K562 (cell line): ENCODE results near the gene MIDN. TPM values are rescaled to one million over a fixed set of nuclear protein-coding genes. Genes with fewer than 3 reads are reported as not detected.

Experiments
- ATAC-seq: fragments of 200-7000 bp; cut with Tn5 transposase; 3 replicates; pipeline ENCODE4 v1.9.1; 2020; ENCODE audit warnings: moderate library complexity
- BruUV-seq: library from RNA; stranded (reverse); fragments of 400-500 nt; replicated peaks from 2 replicates; lab custom pipeline; 2021; lab: Mats Ljungman, UMichigan
- CTCF ChIA-PET: fragments of 300-600 bp; formaldehyde crosslinking; extraction: SDS; loops from one replicate; lab custom pipeline; 2021; ENCODE audit warnings: low intra/inter-chr PET ratio; lab: Yijun Ruan, JAX
- POLR2A ChIA-PET: fragments of 300-600, 350-650 bp; sonication (Branson Sonifier 250); formaldehyde crosslinking; extraction: SDS; loops from one replicate; lab custom pipeline; 2021; ENCODE audit warnings: antibody characterized with exemption, inconsistent platforms; lab: Yijun Ruan, JAX
- DNase-seq, 4 experiments: peaks; one replicate each; pipeline versions ENCODE4 v3.0.0 to v3.0.0-alpha.2; 2011 to 2018; ENCODE audit warnings: low spot score in 3 of 4, mixed read lengths in 3 of 4; ENCODE audit errors: extremely low read depth in 1 of 4
- FAIRE-seq: peaks from 2 replicates; lab custom pipeline; 2011; peaks lifted over from hg19 to GRCh38; lab: Jason Lieb, UNC
- H2AFZ ChIP-seq: 2 replicates; pipeline ENCODE4 v1.6.0; 2011; ENCODE audit warnings: low read depth, low read length, control low read depth, inconsistent platforms
- H3K27ac ChIP-seq: fragments of 200-600 bp; 3 replicates; pipeline ENCODE4 v1.8.0; 2011; ENCODE audit warnings: low read depth, mild to moderate bottlenecking, control low read depth, inconsistent platforms, low read length, moderate library complexity, mixed read lengths; ENCODE audit errors: extremely low read depth
- H3K27me3 ChIP-seq, 2 experiments: fragments of 300-600 bp in 1 of 2; 2 replicates in 1 of 2; 3 replicates in 1 of 2; pipeline versions ENCODE4 v1.6.0 to v1.8.0; 2011; ENCODE audit warnings: inconsistent platforms in 2 of 2, low read length in 2 of 2, mild to moderate bottlenecking in 1 of 2, mixed read lengths in 1 of 2, moderate library complexity in 1 of 2; ENCODE audit not compliant: control insufficient read depth in 2 of 2, insufficient read depth in 2 of 2
- H3K36me3 ChIP-seq: fragments of 300-600 bp; 3 replicates; pipeline ENCODE4 v1.8.0; 2011; ENCODE audit warnings: mild to moderate bottlenecking, low read length, inconsistent platforms; ENCODE audit not compliant: control insufficient read depth, insufficient read depth
- H3K4me1 ChIP-seq, 2 experiments: fragments of 200-600 bp in 1 of 2; replicated peaks in 1 of 2; 2 replicates in 1 of 2; 3 replicates in 1 of 2; pipeline versions ENCODE4 v1.5.1 to v1.8.0; 2011; ENCODE audit warnings: inconsistent platforms in 2 of 2, low read length in 2 of 2, mild to moderate bottlenecking in 1 of 2, mixed read lengths in 1 of 2, moderate library complexity in 1 of 2; ENCODE audit not compliant: control insufficient read depth in 2 of 2, insufficient read depth in 2 of 2
- H3K4me2 ChIP-seq: 2 replicates; pipeline ENCODE4 v1.6.1; 2011; ENCODE audit warnings: low read length, control low read depth, inconsistent platforms, mixed read lengths; ENCODE audit not compliant: insufficient read depth
- H3K4me3 ChIP-seq: fragments of 200-600 bp; sonication (generic), shearing (Covaris generic); 2 replicates; pipeline ENCODE4 v1.5.1; 2016; ENCODE audit warnings: control low read depth, inconsistent platforms
- H3K79me2 ChIP-seq: fragments of 200-600 bp; 3 replicates; pipeline ENCODE4 v1.8.0; 2011; ENCODE audit warnings: low read length, inconsistent platforms; ENCODE audit not compliant: control insufficient read depth, insufficient read depth
- H3K9ac ChIP-seq, 2 experiments: 2 replicates each; pipeline versions ENCODE4 v1.6.0 to v1.6.1; 2011; ENCODE audit warnings: low read depth in 2 of 2, low read length in 2 of 2, control low read depth in 1 of 2, inconsistent platforms in 1 of 2, mild to moderate bottlenecking in 1 of 2, mixed read lengths in 1 of 2; ENCODE audit not compliant: insufficient read depth in 1 of 2
- H3K9me1 ChIP-seq: one replicate; pipeline ENCODE4 v1.6.0; 2011; ENCODE audit warnings: inconsistent platforms, mild to moderate bottlenecking, low read length, moderate library complexity; ENCODE audit not compliant: control insufficient read depth, insufficient read depth
- H3K9me3 ChIP-seq: replicated peaks from 2 replicates; pipeline ENCODE4 v1.5.1; 2011; ENCODE audit warnings: low read depth, low read length, inconsistent platforms; ENCODE audit not compliant: control insufficient read depth, insufficient read depth
- H4K20me1 ChIP-seq: replicated peaks from 2 replicates; pipeline ENCODE4 v1.6.1; 2011; ENCODE audit warnings: low read length, inconsistent platforms, mixed read lengths; ENCODE audit not compliant: control insufficient read depth, insufficient read depth
- ASH1L ChIP-seq: fragments of 450-650 bp; IDR thresholded peaks from 2 replicates; pipeline ENCODE4 v1.6.1; 2018; ENCODE audit warnings: borderline replicate concordance, mild to moderate bottlenecking, low read depth; ENCODE audit not compliant: partially characterized antibody
- KDM5B ChIP-seq: fragments of 200-600 bp; sonication (generic); IDR thresholded peaks from 2 replicates; pipeline ENCODE4 v1.6.1; 2012; ENCODE audit warnings: low read depth, mild to moderate bottlenecking, moderate library complexity, low read length, control low read depth, inconsistent platforms; ENCODE audit not compliant: insufficient replicate concordance
- ZKSCAN1 ChIP-seq: fragments of 150-350 bp; IDR thresholded peaks from 2 replicates; pipeline ENCODE4 v1.6.1; 2016; ENCODE audit warnings: low read depth, low read length
- WGBS: fragments of 100-300 bp; shearing (Covaris generic); methylation state at CpG from one replicate; pipeline ENCODE4 v1.1.6; 2016; ENCODE audit warnings: low coverage, mixed read lengths; ENCODE audit not compliant: insufficient coverage; ENCODE audit errors: missing lambda C conversion rate; 5-methylcytosine and 5-hydroxymethylcytosine counted together
- in situ Hi-C: fragments of 300-500 bp; cut with MboI; formaldehyde crosslinking; loops from 4 replicates; pipeline ENCODE4 v1.15.0; 2018; ENCODE audit warnings: inconsistent platforms, mixed read lengths
- intact Hi-C: fragments of 100-400 bp; cut with micrococcal nuclease; formaldehyde crosslinking; loops from 2 replicates; pipeline ENCODE4 v1.14.2; 2022
- polyA plus RNA-seq, 8 experiments: library from polyadenylated mRNA; depleted of rRNA in 4 of 8; stranded (reverse) in 5 of 8; unstranded in 3 of 8; fragments of >200 nt; fragmentation: Nextera tagmentation in 2 of 8; fragmentation: Illumina TruSeq in 1 of 8; extraction: Ambion mirVana in 2 of 8; extraction: Trizol in 1 of 8; gene quantifications; 2 replicates each; pipeline versions ENCODE4 v1.2.1 to v1.2.3, GENCODE V29; 2011 to 2014; ENCODE audit warnings: inconsistent platforms in 1 of 8, missing spikeins in 1 of 8
- total RNA-seq, 7 experiments: library from RNA; depleted of rRNA in 6 of 7; stranded (reverse); fragments of >200 nt in 6 of 7; fragmentation: Illumina TruSeq in 2 of 7; extraction: Trizol in 2 of 7; gene quantifications; 2 replicates each; pipeline versions ENCODE4 v1.2.1 to v1.2.3, GENCODE V29; 2011 to 2021; ENCODE audit warnings: low replicate concordance in 1 of 7
- TF ChIP-seq, protein P1 (sequence below): IDR thresholded peaks from 2 replicates; pipeline ENCODE4 v1.6.1; 2012; ENCODE audit warnings: low read depth, low read length, improper control_type of control experiment, borderline replicate concordance

The MIDN gene
- total and polyA plus RNA-seq, 9 of the 15 experiments (the other 6 are each of a cell fraction or from before 2014, with no cell fraction given) = 0.17 to 120 (median 10.1) TPM

DNA sequence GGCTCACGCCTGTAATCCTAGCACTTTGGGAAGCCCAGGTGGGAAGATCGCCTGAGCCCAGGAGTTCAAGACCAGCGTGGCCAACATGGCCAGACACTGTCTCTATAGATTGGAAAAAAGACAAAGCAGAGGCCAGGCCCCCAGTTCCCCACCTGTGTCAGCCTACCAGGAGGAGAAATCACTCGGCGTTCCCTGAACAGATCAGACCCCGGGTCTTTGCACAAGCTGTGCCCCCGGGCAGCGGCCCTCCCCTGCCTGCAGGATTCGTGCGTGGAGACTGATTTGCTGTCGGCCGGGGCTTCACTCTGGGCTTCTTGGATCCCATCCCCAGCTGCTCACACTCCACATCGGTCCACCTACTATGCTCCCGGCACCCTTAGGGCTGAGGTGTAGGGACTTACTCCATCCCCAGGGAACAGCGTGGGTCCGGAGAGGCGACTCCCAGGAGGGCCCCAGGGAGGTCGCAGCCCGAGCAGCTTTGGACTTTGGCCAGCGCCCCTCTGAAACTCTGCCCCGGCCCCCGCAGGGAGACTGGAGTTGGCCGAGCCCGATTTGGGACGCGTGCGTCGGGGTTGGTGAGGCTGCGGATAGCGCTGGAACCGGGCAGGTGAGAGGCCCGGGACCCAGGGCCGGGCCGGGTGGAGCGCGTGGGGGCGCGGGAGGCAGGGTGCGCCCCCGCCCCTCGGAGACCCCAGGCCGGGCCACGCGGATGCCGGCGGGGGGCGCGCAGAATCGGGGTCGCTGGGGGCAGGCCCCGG lies 36.8 kb downstream of the MIDN start:
- ChIA-PET POLR2A (interaction anchor here (0.7 to 1.5 kb wide), 4 partner anchors 10 to 133 kb away, joined by 4 to 7 read pairs (median 6); partner anchors contain the start of genes CIRBP and FAM174C), CTCF (interaction anchor here (0.6 kb wide), 1 partner anchor 482 kb away, joined by 3 read pairs; no protein-coding TSS in a partner anchor)
- Histone ChIP-seq H3K27me3 (peaks cover 22 to 48% of the 10 kb centered on the region in 2 experiments; a peak in 4 of 5 replicates), H3K36me3 (peaks cover 8% of the 10 kb centered on the region; the same call in 1 of the 3 replicates), H3K27ac (no peak overlapping the region), H3K4me2 (no peak overlapping the region), H3K9me1 (no peaks in the 10 kb centered on the region), H2AFZ (no peak overlapping the region), H3K4me1 (peaks cover 0 to 84% of the 10 kb centered on the region in 2 experiments; a peak in 2 of 5 replicates), H4K20me1 (peaks cover 12% of the 10 kb centered on the region), H3K9me3 (no peaks in the 10 kb centered on the region), H3K9ac (peak overlapping the region in 1 of 2 experiments; percentile 9; a peak in 1 of 4 replicates), H3K79me2 (no peaks in the 10 kb centered on the region), H3K4me3 (no peak overlapping the region)
- TF ChIP-seq ASH1L = no peak
- peak; percentile 27 for TF ChIP-seq KDM5B
- TF ChIP-seq, protein P1, sequence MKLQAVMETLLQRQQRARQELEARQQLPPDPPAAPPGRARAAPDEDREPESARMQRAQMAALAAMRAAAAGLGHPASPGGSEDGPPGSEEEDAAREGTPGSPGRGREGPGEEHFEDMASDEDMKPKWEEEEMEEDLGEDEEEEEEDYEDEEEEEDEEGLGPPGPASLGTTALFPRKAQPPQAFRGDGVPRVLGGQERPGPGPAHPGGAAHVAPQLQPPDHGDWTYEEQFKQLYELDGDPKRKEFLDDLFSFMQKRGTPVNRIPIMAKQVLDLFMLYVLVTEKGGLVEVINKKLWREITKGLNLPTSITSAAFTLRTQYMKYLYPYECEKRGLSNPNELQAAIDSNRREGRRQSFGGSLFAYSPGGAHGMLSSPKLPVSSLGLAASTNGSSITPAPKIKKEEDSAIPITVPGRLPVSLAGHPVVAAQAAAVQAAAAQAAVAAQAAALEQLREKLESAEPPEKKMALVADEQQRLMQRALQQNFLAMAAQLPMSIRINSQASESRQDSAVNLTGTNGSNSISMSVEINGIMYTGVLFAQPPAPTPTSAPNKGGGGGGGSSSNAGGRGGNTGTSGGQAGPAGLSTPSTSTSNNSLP = no peak
- TF ChIP-seq ZKSCAN1 = peak; percentile 75; the same call in 1 of the 2 replicates
- no peak for FAIRE-seq
- no peak for DNase-seq
- 12% methylated on average over 27 of the region's 51 CpGs for WGBS
- in situ Hi-C loops = no loop called here
- intact Hi-C loops = no loop called here
- BruUV-seq = no TSS peak
- no peak for ATAC-seq
